ENCODE results near the gene MARCO.

DNA sequence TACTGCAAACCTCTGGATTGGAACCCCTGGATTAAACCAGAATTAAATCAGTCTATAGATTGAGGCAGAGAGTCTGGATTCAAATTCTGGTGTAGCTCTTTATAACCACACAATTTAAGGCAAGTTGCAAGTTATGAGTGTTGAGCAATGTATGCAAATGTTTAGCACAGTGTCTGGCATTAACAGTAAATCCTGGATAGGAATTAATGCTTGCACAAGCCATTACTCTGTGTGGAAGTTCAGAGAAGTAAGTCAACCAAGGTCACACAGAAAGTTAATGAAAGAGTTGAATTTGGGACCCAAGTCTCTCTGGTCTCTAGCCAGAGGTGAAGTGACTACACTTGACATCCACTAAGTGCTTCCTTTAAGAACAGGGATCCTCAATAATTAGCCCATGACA, 2.0 kb upstream of the MARCO start:
- TF ChIP-seq POLR2A (IDR thresholded peaks at IDR 0.05) = no peak
- TF ChIP-seq, protein P1, sequence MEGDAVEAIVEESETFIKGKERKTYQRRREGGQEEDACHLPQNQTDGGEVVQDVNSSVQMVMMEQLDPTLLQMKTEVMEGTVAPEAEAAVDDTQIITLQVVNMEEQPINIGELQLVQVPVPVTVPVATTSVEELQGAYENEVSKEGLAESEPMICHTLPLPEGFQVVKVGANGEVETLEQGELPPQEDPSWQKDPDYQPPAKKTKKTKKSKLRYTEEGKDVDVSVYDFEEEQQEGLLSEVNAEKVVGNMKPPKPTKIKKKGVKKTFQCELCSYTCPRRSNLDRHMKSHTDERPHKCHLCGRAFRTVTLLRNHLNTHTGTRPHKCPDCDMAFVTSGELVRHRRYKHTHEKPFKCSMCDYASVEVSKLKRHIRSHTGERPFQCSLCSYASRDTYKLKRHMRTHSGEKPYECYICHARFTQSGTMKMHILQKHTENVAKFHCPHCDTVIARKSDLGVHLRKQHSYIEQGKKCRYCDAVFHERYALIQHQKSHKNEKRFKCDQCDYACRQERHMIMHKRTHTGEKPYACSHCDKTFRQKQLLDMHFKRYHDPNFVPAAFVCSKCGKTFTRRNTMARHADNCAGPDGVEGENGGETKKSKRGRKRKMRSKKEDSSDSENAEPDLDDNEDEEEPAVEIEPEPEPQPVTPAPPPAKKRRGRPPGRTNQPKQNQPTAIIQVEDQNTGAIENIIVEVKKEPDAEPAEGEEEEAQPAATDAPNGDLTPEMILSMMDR (IDR thresholded peaks at IDR 0.05) = no peak
- no peak for TF ChIP-seq POLR2AphosphoS5 (IDR thresholded peaks at IDR 0.05)
